Measurements from ENCODE around the gene SBK2. TPM values are rescaled to one million over a fixed set of nuclear protein-coding genes. Genes with fewer than 3 reads are reported as not detected.

The SBK2 gene
- polyA plus RNA-seq, 1 donor from 2014 or later: not detected

DNA sequence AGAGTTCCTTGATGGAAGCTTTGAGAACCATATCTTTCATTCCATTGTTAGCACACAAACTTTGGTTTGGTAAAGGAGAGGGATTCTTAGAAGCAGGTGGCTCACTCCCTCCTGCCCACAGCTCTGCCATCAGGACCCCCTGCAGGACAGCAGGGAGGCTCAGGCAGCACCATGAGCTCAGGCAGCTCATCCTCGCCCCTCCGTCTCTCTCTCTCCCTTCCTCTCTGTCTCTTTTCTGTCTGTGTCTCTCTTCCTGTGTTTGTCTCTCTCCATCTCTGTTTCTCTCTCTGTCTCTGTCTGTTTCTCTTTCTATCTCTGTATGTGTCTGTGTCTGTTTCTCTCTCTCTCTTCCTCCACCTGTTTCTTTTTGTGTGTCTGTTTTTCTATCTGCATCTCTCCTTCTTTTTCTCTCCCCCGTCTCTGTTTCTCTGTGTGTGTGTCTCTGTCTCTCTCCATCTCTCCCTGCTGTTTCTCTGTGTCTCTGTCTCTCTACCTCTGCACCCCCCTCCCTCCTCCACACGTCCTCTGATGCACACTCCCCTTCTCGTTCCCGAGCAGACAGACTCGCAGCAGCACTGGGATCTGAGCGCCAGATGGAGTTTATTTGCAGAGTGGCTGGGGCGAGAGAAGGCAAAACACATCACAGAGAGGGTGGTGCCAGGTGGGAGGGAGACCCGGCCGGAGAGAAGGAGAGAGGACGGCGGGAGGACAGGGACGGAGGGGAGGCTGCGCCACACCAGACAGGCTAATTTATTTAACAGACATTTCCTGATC, 8.7 kb downstream of the SBK2 start:
- Histone ChIP-seq H3K27ac (ENCODE audit: low read length) (no peak overlapping the region), H3K9me3 (ENCODE audit: low read length) (no peaks in the 10 kb centered on the region), H3F3A (ENCODE audit: insufficient read depth, low read length, poor library complexity, severe bottlenecking) (no peaks in the 10 kb centered on the region), H2AFZ (ENCODE audit: low read depth, low read length) (no peak overlapping the region), H3K9me2 (ENCODE audit: insufficient read depth, low read length) (no peaks in the 10 kb centered on the region), H3K79me2 (replicated peaks; ENCODE audit: insufficient read depth, low read length) (no peaks in the 10 kb centered on the region), H3K27me3 (ENCODE audit: insufficient read depth, low read depth, low read length) (no peaks in the 10 kb centered on the region), H3K4me2 (ENCODE audit: low read length) (no peak overlapping the region), H3K36me3 (ENCODE audit: insufficient read depth, low read length) (no peaks in the 10 kb centered on the region), H4K20me1 (ENCODE audit: insufficient read depth) (no peaks in the 10 kb centered on the region), H3K9ac (ENCODE audit: low read length) (peak overlapping the region; percentile 9), H3K4me3 (ENCODE audit: low read length) (no peak overlapping the region)
- TF ChIP-seq, protein P1, sequence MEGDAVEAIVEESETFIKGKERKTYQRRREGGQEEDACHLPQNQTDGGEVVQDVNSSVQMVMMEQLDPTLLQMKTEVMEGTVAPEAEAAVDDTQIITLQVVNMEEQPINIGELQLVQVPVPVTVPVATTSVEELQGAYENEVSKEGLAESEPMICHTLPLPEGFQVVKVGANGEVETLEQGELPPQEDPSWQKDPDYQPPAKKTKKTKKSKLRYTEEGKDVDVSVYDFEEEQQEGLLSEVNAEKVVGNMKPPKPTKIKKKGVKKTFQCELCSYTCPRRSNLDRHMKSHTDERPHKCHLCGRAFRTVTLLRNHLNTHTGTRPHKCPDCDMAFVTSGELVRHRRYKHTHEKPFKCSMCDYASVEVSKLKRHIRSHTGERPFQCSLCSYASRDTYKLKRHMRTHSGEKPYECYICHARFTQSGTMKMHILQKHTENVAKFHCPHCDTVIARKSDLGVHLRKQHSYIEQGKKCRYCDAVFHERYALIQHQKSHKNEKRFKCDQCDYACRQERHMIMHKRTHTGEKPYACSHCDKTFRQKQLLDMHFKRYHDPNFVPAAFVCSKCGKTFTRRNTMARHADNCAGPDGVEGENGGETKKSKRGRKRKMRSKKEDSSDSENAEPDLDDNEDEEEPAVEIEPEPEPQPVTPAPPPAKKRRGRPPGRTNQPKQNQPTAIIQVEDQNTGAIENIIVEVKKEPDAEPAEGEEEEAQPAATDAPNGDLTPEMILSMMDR (IDR thresholded peaks at IDR 0.05; ENCODE audit: poor library complexity, severe bottlenecking): no peak

DNA sequence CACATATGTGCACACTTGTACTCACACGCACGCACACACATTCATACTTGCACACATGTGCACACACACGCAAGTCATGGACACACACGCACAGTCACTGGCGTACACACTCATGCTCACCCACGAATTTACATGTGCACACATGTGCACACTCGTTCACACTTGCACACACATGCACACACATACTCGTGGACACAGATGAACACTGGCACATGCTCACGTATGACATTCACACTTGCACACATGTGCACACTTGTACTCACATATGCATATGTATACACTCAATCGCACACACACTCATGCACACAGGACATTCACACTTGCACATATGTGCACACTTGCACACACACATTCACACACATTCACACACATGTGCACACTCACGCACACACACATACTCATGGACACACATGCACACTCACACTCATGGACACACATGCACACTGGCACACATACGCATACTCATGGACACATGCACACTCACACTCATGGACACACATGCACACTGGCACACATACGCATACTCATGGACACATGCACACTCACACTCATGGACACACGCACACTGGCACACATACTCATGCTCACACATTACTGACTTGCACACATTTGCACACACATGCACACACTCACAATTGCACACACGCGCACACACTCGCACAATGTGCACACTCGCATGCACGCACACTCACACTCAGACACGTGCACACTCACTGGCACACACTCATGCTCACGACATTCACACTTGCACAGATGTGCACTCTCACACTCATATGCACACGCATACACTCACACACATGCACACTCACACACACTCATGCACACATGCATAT, 9.5 kb downstream of the SBK2 start:
- TF ChIP-seq MXI1 (conservative IDR thresholded peaks at IDR 0.05; ENCODE audit: poor library complexity, severe bottlenecking): no peak
- TF ChIP-seq TAF1 (IDR thresholded peaks at IDR 0.05; ENCODE audit: low read depth): no peak
- no peak for TF ChIP-seq SMC3 (conservative IDR thresholded peaks at IDR 0.05; ENCODE audit: poor library complexity)
- no peak for TF ChIP-seq POLR2AphosphoS5 (IDR thresholded peaks at IDR 0.05)
- TF ChIP-seq, protein P1 (IDR thresholded peaks at IDR 0.05; ENCODE audit: poor library complexity, severe bottlenecking): no peak
- TF ChIP-seq, protein P2, sequence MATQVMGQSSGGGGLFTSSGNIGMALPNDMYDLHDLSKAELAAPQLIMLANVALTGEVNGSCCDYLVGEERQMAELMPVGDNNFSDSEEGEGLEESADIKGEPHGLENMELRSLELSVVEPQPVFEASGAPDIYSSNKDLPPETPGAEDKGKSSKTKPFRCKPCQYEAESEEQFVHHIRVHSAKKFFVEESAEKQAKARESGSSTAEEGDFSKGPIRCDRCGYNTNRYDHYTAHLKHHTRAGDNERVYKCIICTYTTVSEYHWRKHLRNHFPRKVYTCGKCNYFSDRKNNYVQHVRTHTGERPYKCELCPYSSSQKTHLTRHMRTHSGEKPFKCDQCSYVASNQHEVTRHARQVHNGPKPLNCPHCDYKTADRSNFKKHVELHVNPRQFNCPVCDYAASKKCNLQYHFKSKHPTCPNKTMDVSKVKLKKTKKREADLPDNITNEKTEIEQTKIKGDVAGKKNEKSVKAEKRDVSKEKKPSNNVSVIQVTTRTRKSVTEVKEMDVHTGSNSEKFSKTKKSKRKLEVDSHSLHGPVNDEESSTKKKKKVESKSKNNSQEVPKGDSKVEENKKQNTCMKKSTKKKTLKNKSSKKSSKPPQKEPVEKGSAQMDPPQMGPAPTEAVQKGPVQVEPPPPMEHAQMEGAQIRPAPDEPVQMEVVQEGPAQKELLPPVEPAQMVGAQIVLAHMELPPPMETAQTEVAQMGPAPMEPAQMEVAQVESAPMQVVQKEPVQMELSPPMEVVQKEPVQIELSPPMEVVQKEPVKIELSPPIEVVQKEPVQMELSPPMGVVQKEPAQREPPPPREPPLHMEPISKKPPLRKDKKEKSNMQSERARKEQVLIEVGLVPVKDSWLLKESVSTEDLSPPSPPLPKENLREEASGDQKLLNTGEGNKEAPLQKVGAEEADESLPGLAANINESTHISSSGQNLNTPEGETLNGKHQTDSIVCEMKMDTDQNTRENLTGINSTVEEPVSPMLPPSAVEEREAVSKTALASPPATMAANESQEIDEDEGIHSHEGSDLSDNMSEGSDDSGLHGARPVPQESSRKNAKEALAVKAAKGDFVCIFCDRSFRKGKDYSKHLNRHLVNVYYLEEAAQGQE (IDR thresholded peaks at IDR 0.05; ENCODE audit: borderline replicate concordance): no peak
- TF ChIP-seq EZH2 (IDR thresholded peaks at IDR 0.05; ENCODE audit: borderline replicate concordance, insufficient read depth, low read length, poor library complexity, severe bottlenecking): no peak
- TF ChIP-seq RAD21 (conservative IDR thresholded peaks at IDR 0.05): no peak
- TF ChIP-seq EP300 (conservative IDR thresholded peaks at IDR 0.05; ENCODE audit: poor library complexity, severe bottlenecking): no peak
- Histone ChIP-seq H3K9me3 (ENCODE audit: low read length) (no peaks in the 10 kb centered on the region), H3K9me2 (ENCODE audit: insufficient read depth, low read length) (no peaks in the 10 kb centered on the region), H3K36me3 (ENCODE audit: insufficient read depth, low read length) (no peaks in the 10 kb centered on the region), H3F3A (ENCODE audit: insufficient read depth, low read length, poor library complexity, severe bottlenecking) (no peaks in the 10 kb centered on the region), H2AFZ (ENCODE audit: low read depth, low read length) (no peak overlapping the region), H3K79me2 (replicated peaks; ENCODE audit: insufficient read depth, low read length) (no peaks in the 10 kb centered on the region), H3K27me3 (ENCODE audit: insufficient read depth, low read depth, low read length) (no peaks in the 10 kb centered on the region), H3K4me2 (ENCODE audit: low read length) (no peak overlapping the region), H3K9ac (ENCODE audit: low read length) (no peak overlapping the region), H3K27ac (ENCODE audit: low read length) (no peak overlapping the region), H3K4me3 (ENCODE audit: low read length) (no peak overlapping the region), H4K20me1 (ENCODE audit: insufficient read depth) (no peaks in the 10 kb centered on the region)
